CD4-positive, alpha-beta T cell treated with Interleukin-1 beta for 1 hour (primary cell): ENCODE measurements around the gene SAMD13.

Experiments used
- DNase-seq, 2 donors: peaks; one replicate each; pipeline ENCODE4 v3.0.0-alpha.2; 2020 to 2022

Gene SAMD13, protein sequence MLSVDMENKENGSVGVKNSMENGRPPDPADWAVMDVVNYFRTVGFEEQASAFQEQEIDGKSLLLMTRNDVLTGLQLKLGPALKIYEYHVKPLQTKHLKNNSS

DNA sequence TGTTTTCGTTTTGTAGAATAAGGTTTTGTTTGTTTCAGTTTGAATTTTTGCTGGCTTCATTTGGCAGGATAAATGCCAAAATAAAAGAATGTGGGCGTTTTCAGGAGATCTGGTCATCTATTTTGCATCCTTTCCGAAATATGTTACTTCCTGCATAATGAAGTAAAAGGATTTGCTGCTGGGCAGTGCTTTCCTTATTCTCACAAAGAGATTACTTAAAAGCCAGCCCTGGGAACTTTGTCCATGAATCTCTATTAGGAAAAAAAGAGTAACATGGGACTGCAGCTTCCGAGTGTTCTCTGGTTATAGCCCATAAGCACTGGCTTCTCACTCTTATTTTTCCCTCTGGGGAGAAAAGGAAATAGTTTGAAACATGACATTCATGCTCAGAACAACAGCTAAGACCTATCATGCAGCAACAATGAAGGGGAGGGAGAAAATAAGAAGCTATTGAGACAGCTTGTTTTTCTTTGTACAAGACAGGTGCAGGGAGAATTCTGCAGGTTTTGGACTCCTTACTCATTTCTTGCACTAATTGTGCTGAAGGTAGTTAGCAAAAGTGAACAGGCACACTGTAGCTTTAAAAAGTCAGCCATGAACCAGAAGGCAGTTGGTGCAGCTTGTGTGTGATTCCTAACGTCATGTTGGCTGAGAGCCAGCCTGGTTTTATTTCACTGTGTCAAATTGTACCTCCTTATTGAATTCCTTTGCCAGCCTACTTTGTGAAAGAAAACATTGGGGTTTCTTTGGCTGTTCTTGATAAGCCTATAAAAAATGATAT lies at the start of gene SAMD13:
Gene SAMD13, plus strand, starts transcription at position 705 of the 781 bp plus-strand sequence. CDS start 1,527 bp downstream, outside the sequence.
- peak; percentile 41 for DNase-seq

DNA sequence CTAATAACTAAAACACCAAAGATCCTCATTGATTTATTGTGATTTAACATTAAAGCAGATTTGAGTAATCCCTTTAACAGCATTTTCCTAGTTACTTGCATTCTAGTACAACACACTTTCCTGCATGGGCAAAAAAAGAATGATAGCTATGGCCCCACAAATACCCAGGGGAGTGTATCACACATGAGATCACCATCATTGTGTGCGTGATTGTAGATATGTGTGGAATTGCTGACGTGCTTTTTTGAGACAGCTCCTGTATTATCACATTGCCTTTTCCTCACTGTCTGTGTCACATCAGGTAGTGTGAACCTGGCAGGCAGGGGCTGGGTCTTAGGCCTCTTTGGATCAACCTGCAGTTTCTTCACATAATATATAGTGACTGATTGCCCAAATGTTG lies 48.5 kb upstream of the SAMD13 start:
- DNase-seq, result no peak

DNA sequence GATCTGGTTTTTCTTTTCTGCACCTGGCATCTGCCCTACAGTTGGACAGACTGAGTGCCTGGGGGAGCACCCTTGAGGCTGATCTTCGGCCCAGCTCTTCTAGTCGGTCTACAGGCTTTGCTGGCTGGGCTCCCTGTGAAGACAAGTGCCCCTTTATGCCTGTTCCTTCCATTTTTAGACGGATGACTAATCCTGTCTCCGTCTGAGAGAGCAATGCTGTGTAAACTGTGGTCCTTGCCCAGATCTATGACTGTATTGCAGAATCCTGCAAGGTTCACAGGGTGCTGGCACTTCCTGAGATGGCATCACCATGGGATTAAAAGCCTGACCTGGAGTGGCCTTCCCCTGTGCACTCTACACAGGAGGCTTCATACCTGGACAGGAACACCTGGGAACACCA lies 47.6 kb upstream of the SAMD13 start:
- DNase-seq, result no peak

DNA sequence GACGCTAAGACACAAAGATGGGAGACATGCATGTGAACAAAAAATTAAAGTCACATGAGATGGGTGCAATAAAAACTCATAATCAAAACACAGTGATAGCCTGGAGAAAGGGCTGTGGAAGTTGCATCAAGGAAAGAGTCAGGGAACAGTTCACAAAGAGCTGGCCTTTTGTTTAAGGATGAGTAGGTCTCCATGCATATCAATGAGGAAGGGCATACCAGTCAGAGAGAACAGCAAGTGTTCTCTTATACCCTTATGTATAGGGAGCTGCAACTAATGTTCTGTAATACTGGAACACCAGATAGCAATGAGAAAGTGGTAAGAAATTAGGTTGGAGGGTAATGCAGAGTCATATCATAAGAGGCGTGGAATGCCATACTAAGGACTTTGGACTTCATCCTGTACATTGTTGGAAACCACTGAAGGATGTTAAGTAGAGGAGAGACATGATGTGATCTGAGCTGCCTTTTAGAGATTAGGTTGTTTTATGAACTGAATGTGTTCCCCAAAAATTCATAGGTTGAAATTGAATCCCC lies 46.7 kb upstream of the SAMD13 start:
- no peak for DNase-seq

DNA sequence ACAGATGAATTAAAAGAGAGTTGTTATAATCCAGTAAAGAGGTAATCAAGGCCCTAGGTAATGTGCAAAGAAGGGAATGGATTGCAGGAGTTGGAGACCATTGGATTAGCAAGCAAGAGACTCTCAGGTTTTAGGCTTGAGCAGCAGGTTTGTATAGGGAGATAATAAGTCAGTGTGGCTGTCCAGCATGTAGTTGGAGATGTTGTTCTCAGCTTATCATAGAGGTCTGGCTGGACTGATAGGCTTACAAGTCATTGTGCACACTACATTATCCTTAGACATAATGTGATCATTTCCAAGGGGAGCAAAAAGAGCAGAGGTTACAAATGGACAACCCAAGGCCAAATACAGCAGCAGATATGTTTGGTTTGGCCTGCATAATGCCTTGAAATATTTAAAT lies 45.9 kb upstream of the SAMD13 start:
- DNase-seq, result no peak

DNA sequence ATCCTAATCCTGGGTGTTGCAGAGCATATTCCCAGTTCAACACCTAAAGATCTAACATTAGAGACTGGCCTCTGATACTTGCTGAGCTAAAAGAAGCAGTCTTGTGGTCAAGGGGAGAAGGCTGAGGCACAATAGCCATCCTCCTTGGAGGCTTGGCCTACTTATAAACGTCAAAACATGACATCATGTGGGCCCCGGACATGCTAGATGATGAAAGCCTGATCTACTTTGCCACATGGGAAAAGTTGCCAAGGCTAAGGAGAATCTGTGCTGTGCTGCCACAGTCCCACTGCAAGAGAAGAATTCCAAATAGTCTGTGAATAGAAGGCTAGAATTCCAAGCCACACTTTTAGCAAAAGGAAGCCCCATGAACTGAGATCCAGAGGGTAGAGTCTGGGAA lies 43.9 kb upstream of the SAMD13 start:
- no peak for DNase-seq

DNA sequence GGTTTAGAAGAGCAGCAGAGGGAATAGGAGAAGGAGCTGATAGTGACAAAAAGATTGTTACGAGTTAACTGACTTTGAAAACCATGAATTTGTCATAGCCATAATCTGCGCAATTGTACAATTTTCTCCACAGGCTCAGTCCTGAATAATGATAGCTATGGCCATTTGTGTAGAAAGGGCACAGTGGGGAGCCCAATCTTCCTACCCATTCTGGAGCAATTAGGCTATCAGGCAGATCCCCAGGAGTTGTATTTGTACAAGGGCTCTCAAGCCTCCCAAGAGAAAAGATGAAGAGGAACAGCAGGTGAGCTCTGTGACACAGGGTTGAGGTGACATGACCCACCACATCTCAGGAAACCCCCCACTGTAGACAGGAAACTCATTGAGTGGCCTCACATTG lies 42.1 kb upstream of the SAMD13 start:
- no peak for DNase-seq

DNA sequence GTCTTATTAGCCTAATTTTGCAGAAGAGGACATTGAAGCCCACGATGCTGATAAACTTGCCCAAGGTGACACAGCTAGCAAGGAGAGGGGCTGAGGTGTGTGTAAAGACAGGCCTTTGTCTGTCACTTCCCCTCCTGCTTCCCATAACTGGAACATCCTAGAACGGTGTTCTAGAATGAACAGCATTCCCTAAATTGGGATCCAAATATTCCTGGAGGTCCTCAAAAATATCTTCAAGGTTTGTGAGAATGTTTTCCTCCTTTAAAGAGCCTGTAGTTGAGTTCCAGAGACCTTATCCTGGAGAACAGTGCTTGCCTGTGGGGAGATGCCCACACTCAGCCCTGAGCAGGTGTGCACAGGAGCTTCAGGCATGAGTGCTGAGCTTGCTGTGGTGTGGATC lies 41.5 kb upstream of the SAMD13 start:
- no peak for DNase-seq

DNA sequence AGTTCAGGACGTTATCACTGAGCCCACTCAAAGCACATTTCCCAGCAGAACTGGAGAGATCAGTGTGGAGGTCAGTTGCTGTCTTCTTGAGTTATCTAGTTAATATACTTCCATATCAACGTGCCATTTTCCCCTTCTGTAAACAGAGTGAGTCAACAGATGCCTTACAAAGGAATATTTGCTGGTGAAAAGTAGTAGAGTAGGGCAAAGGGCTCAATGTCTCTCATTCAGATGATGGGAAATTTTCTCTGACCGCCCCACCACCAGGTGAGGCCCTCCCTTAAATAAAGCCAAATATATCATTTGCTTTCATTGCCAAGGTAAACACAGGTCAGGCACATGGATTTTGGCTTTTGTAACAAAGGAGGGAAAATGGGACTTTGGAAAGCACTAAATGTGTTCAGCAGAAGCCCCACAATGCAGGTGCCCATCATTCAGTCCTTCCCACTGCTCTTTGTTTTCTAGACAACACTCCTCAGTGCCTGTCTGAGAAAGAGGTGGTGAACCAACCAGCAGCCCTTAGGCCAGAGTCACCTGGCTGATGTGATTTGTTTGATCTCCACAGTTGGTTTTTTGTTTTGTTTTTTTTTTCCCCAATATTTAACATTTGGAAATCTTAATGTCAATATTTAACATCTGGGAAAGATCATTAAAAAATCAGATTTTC lies 40.5 kb upstream of the SAMD13 start:
- no peak for DNase-seq

DNA sequence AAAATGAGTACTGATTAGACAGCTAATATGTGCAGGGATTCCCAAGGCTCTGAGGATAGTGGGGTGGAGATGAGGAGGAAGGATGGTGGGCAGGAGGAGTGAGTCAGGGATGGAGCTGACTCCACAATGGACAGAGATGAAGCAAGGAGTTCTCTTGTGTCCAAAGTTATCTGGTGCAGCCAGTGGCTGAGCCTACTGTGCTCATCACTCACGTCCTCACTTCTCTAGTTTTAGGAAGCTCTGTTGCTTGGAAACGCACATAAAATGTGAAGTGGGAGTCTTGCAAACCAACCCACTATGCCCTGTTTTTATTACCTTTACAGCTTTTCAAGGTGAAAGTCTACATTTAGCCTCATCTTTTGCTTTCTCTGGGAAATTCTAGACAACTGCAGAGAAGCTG lies 36.5 kb upstream of the SAMD13 start:
- no peak for DNase-seq

DNA sequence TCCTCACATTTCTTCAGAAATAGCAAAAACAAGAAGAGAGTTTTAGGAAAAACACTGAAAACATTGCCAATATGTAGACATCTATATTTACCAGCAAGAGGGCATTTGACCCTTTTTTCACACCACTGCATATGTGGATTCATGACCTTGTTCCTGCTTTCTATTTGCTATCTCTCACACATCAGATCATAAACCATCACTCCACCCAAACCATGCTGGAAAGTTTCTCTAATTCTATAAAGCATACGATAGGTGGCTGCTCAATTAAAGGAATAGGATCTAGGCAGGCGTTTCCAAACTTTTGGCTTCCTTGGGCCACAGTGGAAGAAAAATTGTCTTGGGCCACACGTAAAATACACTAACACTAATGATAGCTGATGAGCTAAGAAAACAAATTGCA lies 35.6 kb upstream of the SAMD13 start:
- no peak for DNase-seq

DNA sequence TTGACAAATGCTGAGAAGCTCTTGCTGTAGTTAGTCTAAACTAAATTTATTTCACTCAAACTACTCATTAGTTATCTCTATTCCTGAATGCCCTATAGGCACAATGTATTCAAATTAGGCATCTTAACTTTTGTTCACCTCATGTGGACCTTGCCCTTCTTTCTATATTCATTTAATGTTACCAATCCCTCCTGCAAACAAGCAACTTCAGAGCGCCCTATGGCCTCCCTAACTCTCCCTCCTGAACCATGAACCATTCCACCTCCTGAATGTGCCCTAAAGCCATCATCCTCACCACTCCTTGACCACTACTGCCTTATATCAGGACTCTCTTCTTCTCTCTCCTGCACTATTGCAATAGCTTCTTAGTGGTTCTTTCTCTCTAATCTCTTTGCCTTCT lies 34.8 kb upstream of the SAMD13 start:
- no peak for DNase-seq

DNA sequence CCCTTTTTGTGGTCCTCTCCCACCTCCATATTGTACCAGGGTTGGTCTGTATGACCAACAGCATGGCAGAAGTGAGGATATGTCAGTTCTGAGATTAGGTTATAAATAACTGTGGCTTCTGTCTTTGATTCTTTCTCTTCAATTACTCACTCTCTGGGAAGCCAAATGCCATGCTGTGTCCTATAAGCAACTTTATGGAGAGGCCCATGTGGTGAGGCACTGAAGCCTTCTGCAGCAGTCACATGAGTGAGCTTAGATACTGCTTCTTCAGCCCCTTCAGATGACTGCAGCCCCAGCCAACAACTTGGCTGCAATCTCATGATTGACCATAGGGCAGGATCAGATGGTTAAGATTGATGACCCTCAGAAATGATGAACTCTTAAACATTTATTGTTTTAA lies 34.0 kb upstream of the SAMD13 start:
- DNase-seq, result no peak

DNA sequence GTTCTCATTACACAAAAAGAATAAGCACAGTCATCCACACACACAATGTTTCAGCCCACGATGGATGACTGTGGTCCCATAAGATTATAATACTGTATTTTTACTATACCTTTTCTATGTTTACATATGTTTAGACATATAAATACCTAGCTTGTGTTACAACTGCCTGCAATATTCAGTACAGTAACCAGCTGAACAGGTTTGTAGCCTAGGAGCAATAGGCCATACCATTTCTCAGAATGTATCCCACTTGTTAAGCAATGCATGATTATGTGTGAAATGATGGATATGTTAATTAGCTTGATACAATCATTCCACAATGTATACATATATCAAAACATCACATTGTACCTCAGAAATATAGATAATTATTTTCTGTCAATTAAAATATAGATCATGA lies 33.2 kb upstream of the SAMD13 start:
- no peak for DNase-seq

DNA sequence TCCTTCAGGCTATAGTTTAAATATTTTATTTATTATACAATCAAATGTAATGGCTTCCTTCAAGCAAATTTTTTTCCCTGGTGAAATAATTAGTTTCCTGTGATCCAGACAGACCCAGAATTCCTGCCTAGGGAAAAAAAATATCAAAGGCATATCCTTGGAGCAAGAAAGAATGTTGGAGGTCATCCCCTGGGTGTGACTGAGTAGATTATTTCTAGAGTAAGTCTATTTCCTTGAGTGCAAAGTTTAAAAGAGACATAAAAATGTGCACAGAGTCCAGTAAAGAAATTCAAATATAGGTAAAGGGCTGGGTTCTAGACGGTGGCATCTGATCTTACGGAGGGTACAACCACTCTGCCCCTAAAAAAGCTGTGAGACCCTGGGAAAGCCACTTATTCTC lies 32.2 kb upstream of the SAMD13 start:
- no peak for DNase-seq

DNA sequence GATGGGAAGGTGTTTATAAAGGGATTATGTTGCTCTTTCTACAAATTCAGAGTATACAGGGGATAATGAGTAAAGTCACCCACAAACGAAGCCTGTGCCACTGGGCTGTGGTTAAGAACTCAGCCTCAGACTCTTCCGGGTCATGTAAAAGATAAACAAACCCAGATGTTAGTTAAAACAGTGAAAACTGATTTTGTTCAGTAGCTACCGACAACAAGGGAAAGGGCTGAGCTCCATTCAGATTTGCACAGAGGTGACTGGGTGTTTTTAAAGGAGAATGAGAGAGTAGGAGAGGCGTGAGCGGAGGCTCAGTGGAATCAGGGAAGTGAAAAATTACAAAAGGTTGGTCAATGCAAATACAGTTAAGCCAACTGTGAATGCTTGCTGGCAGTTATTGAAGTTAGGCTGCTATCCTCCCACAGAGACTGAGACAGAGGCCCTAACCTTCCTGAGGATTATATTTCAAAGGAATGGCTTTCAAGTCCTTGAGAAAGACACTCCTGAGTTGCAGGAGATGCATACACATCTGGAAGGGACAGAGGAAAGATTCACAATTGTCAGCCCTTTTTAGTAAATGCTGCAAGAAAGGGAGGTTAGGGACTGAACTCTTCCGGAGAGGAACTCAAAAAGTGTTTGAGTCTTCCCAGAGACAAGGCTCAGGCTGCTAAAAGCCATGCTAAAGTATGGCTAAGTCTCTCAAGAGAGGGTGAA lies 29.9 kb upstream of the SAMD13 start:
- no peak for DNase-seq

DNA sequence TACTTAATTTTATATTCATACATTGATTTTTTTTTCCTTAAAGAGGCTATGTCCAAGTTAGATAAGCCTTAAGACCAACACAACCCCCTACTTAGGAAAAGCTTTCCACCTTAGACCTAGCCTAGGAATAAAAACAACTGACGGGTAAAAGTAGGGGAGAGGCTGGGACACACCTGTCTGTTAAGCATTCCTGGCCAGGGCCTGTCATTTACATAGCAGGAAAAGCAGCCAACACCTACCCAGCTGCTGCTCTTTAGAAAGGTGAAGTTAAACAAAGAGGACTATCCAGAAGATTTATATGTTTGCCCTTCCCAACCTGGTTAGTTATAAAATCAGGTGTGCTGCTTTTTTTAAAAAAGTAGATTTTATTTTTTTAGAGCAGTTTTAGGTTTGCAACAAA lies 29.1 kb upstream of the SAMD13 start:
- no peak for DNase-seq

DNA sequence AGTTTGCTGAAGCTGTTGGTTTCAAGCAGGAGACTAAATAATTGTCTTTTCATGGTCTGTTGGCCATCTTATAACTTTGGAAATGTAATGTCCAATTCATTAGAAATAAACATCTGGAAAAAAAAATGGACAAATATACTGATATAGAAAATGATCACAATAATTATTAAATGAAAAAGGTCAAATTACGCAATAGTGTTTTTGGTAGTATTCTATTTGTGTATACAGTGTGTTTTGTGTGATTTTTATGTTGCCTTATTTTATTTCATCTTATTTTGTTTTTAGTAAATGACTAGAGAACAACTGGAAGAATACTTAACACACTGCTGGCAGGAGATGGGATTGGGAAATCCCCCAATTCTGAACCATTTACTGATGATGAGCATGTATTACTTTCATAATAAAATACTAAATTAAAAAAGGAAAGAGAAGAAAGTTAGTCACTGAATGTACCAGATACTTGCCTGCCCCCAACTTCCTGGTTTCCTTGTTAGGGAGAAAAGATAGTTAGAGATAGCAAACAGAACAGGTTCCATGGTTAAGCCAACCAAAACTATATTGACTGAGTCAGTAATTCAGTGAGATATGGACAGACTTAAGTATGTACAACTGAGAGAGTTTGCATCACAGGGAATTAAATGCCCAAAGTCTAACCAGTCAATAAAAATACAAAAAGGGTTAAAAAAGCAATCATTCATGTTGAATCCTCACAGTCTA lies 24.0 kb upstream of the SAMD13 start:
- DNase-seq, result no peak

DNA sequence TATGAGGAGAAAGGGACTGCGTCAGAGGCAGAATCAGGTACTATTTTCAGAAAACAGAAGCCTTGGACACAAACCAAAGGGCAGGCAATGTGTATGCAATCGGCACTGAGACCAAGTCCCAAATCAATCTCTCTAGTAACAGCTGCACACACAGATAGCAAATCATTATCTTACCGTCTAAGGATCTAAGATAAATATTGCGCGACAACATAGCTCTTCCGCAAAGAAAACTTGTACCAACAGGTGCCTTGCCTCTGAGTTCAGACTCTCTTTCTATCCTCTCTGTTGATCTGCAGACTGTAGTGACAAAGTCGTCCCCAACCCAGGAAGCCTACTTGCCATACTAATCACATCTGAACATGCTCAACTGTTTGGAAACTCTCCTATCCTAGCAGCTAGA lies 22.6 kb upstream of the SAMD13 start:
- DNase-seq, result no peak

DNA sequence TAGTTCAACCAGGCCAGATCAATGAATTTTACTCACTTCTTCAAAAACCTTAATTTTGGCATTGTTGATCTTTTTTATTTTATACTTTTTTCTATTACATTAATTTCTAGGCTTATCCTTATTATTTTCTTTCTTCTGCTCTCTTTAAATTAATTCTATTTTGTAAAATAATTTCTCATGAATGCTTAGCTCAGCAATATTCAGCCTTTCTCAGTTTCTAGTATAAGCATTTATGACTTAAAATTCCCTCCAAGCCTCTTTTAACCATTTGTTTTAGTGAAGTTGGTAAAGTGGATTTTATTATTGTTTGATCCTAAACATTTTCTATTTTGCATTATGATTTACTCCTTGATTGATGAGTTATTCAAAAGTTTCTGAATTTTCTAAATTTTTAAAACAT lies 20.6 kb upstream of the SAMD13 start:
- no peak for DNase-seq

DNA sequence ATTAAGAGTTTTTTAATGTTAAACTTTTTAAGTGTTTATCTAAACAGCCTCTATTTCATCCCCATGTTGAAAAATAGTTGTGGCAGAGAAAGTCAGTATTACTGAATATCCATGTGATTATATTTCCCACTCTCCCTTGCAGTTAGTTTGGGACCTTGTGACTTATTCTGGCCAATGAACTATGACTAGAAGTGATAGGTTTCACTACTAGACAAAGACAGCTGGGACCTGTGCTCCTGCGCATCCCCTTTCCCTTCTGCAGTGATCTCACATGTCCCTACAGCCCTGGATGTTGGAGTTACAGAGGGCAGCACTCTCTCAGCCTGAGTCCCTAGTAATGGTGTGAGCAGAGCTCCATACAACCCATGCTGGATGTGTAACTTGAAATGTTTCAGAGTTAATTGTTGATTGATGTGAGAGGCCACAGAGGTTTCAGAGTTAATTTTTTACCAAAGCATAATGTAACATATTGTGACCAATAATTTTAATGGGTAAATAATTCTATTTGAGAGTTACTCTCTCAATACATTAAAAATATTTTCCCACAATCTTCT lies 18.7 kb upstream of the SAMD13 start:
- DNase-seq, result no peak

DNA sequence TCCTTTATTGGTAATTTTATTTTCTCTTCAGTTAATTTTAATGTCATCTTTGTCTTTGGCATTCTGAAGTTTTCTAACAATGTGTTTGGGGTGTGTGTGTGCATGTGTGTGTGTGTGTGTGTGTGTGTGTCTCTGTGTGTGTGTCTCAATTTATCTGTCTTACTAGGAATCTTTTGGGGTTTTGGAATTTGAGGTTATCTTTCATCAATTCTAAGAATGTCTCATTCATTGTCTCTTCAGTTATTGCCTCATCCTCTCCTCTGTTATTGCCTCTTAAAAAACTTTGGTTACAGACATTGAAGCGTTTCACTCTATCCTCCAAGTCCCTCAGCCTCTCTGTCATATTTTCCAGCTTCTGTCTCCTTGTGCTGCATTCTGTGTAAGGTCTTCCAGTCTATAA lies 18.1 kb upstream of the SAMD13 start:
- no peak for DNase-seq

DNA sequence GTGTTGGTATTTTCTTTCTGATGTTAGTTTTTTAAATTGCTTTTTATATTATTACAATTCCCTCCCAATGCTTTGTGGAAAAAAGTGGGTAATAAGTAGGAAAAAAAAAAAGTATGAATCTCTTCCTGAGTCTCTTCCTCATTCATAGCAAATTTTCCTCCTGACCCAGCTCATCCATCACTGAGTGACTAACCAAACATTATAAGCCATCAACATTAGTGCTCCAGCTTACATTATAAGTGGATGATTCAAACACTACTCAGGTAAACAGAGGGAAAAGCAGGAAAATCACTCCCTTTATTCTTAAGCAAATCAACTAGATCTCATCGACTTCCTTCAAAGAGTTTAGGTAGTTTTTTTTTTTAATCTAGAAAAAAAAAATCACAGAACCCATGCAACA lies 15.4 kb upstream of the SAMD13 start:
- DNase-seq, result no peak
